Caco-2 (cell line): ENCODE data around the gene ENTPD8. TPM values are rescaled to one million over a fixed set of nuclear protein-coding genes. Genes with fewer than 3 reads are reported as not detected.

ENCODE experiments used
- BruUV-seq: library from RNA; stranded (reverse); fragments of 400-500 nt; replicated peaks from 2 replicates; lab custom pipeline; 2021; lab: Mats Ljungman, UMichigan
- CTCF ChIA-PET: fragments of 300-600 bp; sonication (Branson Sonifier 250); formaldehyde crosslinking; loops from one replicate; lab custom pipeline; 2022; ENCODE audit warnings: antibody characterized with exemption; lab: Charles Lee
- POLR2A ChIA-PET: fragments of 300-600 bp; sonication (Branson Sonifier 250); formaldehyde crosslinking; loops from one replicate; lab custom pipeline; 2022; ENCODE audit warnings: antibody characterized with exemption; lab: Charles Lee
- DNase-seq, 2 experiments: peaks; one replicate each; pipeline versions ENCODE4 v3.0.0 to v3.0.0-alpha.2; 2020 to 2022
- H3K27me3 ChIP-seq: replicated peaks from 2 replicates; pipeline ENCODE4 v1.6.0; 2011; ENCODE audit warnings: low read length; ENCODE audit not compliant: control insufficient read depth, insufficient read depth
- H3K36me3 ChIP-seq: 2 replicates; pipeline ENCODE4 v1.5.1; 2011; ENCODE audit warnings: low read length; ENCODE audit not compliant: control insufficient read depth, insufficient read depth
- H3K4me1 ChIP-seq: fragments of 250-450 bp; sonication (Bioruptor Pico); 2 replicates; pipeline ENCODE4 v1.5.1; 2020; ENCODE audit warnings: mild to moderate bottlenecking
- H3K4me3 ChIP-seq: 2 replicates; pipeline ENCODE4 v1.5.1; 2011; ENCODE audit warnings: low read depth, mild to moderate bottlenecking, control low read depth, low read length
- H3K9me3 ChIP-seq: fragments of 250-450 bp; sonication (Bioruptor Pico); 2 replicates; pipeline ENCODE4 v1.5.1; 2020; ENCODE audit warnings: mild to moderate bottlenecking, moderate library complexity
- H3K27ac Mint-ChIP-seq: one replicate; pipeline ENCODE4 v1.8.0; 2022; ENCODE audit warnings: mixed read lengths; ENCODE audit not compliant: unreplicated experiment
- H3K27me3 Mint-ChIP-seq: one replicate; pipeline ENCODE4 v1.8.0; 2022; ENCODE audit warnings: mixed read lengths; ENCODE audit not compliant: insufficient read depth, unreplicated experiment
- H3K36me3 Mint-ChIP-seq: one replicate; pipeline ENCODE4 v1.8.0; 2022; ENCODE audit warnings: mild to moderate bottlenecking, mixed read lengths; ENCODE audit not compliant: insufficient read depth, unreplicated experiment
- H3K4me1 Mint-ChIP-seq: one replicate; pipeline ENCODE4 v1.8.0; 2022; ENCODE audit warnings: low read depth, mixed read lengths; ENCODE audit not compliant: unreplicated experiment
- H3K4me3 Mint-ChIP-seq: one replicate; pipeline ENCODE4 v1.8.0; 2022; ENCODE audit warnings: mild to moderate bottlenecking, moderate library complexity, mixed read lengths; ENCODE audit not compliant: unreplicated experiment
- H3K9me3 Mint-ChIP-seq: one replicate; pipeline ENCODE4 v1.8.0; 2022; ENCODE audit warnings: mixed read lengths; ENCODE audit not compliant: unreplicated experiment
- intact Hi-C: fragments of 100-400 bp; cut with micrococcal nuclease; formaldehyde crosslinking; loops from one replicate; pipeline ENCODE4 v1.10.0; 2022; ENCODE audit not compliant: unreplicated experiment
- total RNA-seq: library from RNA; stranded (reverse); gene quantifications from 2 replicates; pipeline ENCODE4 v1.2.3, GENCODE V29; 2022
- TF ChIP-seq, protein P1 (sequence below), 2 experiments: fragments of 200-600 bp in 1 of 2; IDR thresholded peaks; 1 replicate in 1 of 2; 2 replicates in 1 of 2; pipeline versions ENCODE4 v1.5.1 to v1.8.0; 2011 to 2022; ENCODE audit warnings: antibody characterized with exemption in 1 of 2, control low read depth in 1 of 2, inconsistent platforms in 1 of 2, low read depth in 1 of 2, low read length in 1 of 2, mild to moderate bottlenecking in 1 of 2, moderate library complexity in 1 of 2; ENCODE audit not compliant: insufficient read depth in 1 of 2, severe bottlenecking in 1 of 2, unreplicated experiment in 1 of 2

Gene ENTPD8
- total RNA-seq, 1 experiment from 2014 or later, result 8.6 TPM

- Histone ChIP-seq H3K4me1 (no peaks in the 10 kb centered on the region), H3K36me3 (no peaks in the 10 kb centered on the region), H3K27me3 (no peaks in the 10 kb centered on the region), H3K4me3 (no peak overlapping the region), H3K9me3 (no peaks in the 10 kb centered on the region)
- CTCF ChIA-PET, result interaction anchor here (0.6 kb wide), 1 partner anchor 115 kb away, joined by 6 read pairs; the partner anchor contains the start of gene NRARP
- H3K36me3 Mint-ChIP-seq, result peaks cover 11% of the 10 kb centered on the region
- H3K27me3 Mint-ChIP-seq, result no peaks in the 10 kb centered on the region
- H3K4me1 Mint-ChIP-seq, result no peaks in the 10 kb centered on the region
- no TSS peak for BruUV-seq
- intact Hi-C loops, result no loop called here
- H3K9me3 Mint-ChIP-seq, result no peaks in the 10 kb centered on the region
- TF ChIP-seq, protein P1, sequence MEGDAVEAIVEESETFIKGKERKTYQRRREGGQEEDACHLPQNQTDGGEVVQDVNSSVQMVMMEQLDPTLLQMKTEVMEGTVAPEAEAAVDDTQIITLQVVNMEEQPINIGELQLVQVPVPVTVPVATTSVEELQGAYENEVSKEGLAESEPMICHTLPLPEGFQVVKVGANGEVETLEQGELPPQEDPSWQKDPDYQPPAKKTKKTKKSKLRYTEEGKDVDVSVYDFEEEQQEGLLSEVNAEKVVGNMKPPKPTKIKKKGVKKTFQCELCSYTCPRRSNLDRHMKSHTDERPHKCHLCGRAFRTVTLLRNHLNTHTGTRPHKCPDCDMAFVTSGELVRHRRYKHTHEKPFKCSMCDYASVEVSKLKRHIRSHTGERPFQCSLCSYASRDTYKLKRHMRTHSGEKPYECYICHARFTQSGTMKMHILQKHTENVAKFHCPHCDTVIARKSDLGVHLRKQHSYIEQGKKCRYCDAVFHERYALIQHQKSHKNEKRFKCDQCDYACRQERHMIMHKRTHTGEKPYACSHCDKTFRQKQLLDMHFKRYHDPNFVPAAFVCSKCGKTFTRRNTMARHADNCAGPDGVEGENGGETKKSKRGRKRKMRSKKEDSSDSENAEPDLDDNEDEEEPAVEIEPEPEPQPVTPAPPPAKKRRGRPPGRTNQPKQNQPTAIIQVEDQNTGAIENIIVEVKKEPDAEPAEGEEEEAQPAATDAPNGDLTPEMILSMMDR (IDR thresholded peaks at IDR 0.05; ENCODE audit: insufficient read depth in 1 of 2, low read depth in 1 of 2, low read length in 1 of 2, severe bottlenecking in 1 of 2, unreplicated experiment in 1 of 2), result no peak
- DNase-seq, result no peak
- no peak overlapping the region for H3K4me3 Mint-ChIP-seq
- POLR2A ChIA-PET, result interaction anchor here (0.7 kb wide), 1 partner anchor 289 kb away, joined by 3 read pairs; no protein-coding TSS in a partner anchor
- H3K27ac Mint-ChIP-seq, result no peak overlapping the region
Measured at GRCh38 chr9:137416563-137417151, 24.5 kb downstream of the ENTPD8 start.

GRCh38 chr9:137416006-137416562, 25.1 kb downstream of the ENTPD8 start:
- POLR2A ChIA-PET, result no interaction called here
- intact Hi-C loops, result no loop called here
- Mint-ChIP-seq H3K27me3 (no peaks in the 10 kb centered on the region), H3K4me3 (no peak overlapping the region), H3K27ac (no peak overlapping the region), H3K4me1 (no peaks in the 10 kb centered on the region), H3K9me3 (no peaks in the 10 kb centered on the region), H3K36me3 (peaks cover 11% of the 10 kb centered on the region)
- Histone ChIP-seq H3K9me3 (no peaks in the 10 kb centered on the region), H3K4me3 (no peak overlapping the region), H3K36me3 (no peaks in the 10 kb centered on the region), H3K27me3 (no peaks in the 10 kb centered on the region), H3K4me1 (no peaks in the 10 kb centered on the region)
- no peak for DNase-seq
- CTCF ChIA-PET, result no interaction called here
- BruUV-seq, result no TSS peak
- TF ChIP-seq, protein P1 (IDR thresholded peaks at IDR 0.05; ENCODE audit: insufficient read depth in 1 of 2, low read depth in 1 of 2, low read length in 1 of 2, severe bottlenecking in 1 of 2, unreplicated experiment in 1 of 2), result no peak

GRCh38 chr9:137415451-137415850, 25.7 kb downstream of the ENTPD8 start:
- POLR2A ChIA-PET, result no interaction called here
- Histone ChIP-seq H3K4me1 (no peaks in the 10 kb centered on the region), H3K27me3 (no peaks in the 10 kb centered on the region), H3K36me3 (no peaks in the 10 kb centered on the region), H3K9me3 (no peaks in the 10 kb centered on the region), H3K4me3 (no peak overlapping the region)
- TF ChIP-seq, protein P1 (IDR thresholded peaks at IDR 0.05; ENCODE audit: insufficient read depth in 1 of 2, low read depth in 1 of 2, low read length in 1 of 2, severe bottlenecking in 1 of 2, unreplicated experiment in 1 of 2), result no peak
- intact Hi-C loops, result no loop called here
- DNase-seq, result no peak
- H3K27ac Mint-ChIP-seq, result no peak overlapping the region
- no peaks in the 10 kb centered on the region for H3K4me1 Mint-ChIP-seq
- no TSS peak for BruUV-seq
- no peaks in the 10 kb centered on the region for H3K27me3 Mint-ChIP-seq
- no peak overlapping the region for H3K4me3 Mint-ChIP-seq
- H3K36me3 Mint-ChIP-seq, result peaks cover 11% of the 10 kb centered on the region
- CTCF ChIA-PET, result interaction anchor here (0.6 kb wide), 1 partner anchor 66 kb away, joined by 3 read pairs; no protein-coding TSS in a partner anchor
- H3K9me3 Mint-ChIP-seq, result no peaks in the 10 kb centered on the region
